ENCODE measurements around the gene CLPX.
"Not testable (repeated sequence)": the region's sequence is repeated elsewhere in the genome, so short reads cannot be mapped to it uniquely, and the experiment has no call there.

The CLPX gene

GRCh38 chr15:65184868-65185717 is at the start of gene CLPX:
TSS of gene CLPX (minus strand) at chr15:65185342. CDS start at chr15:65185153, 189 bp downstream.
- Histone ChIP-seq H3K36me3 (ENCODE audit: insufficient read depth, low read length) (peaks cover 11% of the 10 kb centered on the region), H3K27ac (peak within 1 kb of the TSS; percentile 84), H3K9me3 (ENCODE audit: low read depth, low read length) (no peaks in the 10 kb centered on the region), H3K4me3 (peak within 1 kb of the TSS; percentile 91), H3K9ac (ENCODE audit: insufficient read length) (peak within 1 kb of the TSS; percentile 94)
- TF ChIP-seq POLR2AphosphoS5 (IDR thresholded peaks at IDR 0.05; ENCODE audit: borderline replicate concordance, low read depth, low read length), result peak; percentile 75
- TF ChIP-seq EZH2 (IDR thresholded peaks at IDR 0.05), result no peak
- TF ChIP-seq FOXP2 (optimal IDR thresholded peaks at IDR 0.05; ENCODE audit: control extremely low read depth, extremely low read length, insufficient read depth), result no peak
- peak; percentile 81 for DNase-seq (ENCODE audit: low read depth, low spot score)

- no peak overlapping the region for H3K9ac ChIP-seq (ENCODE audit: insufficient read length)
- DNase-seq (ENCODE audit: low read depth, low spot score), result no peak
- no peak overlapping the region for H3K4me3 ChIP-seq
- TF ChIP-seq EZH2 (IDR thresholded peaks at IDR 0.05) (no peak), FOXP2 (optimal IDR thresholded peaks at IDR 0.05; ENCODE audit: control extremely low read depth, extremely low read length, insufficient read depth) (no peak), POLR2AphosphoS5 (IDR thresholded peaks at IDR 0.05; ENCODE audit: borderline replicate concordance, low read depth, low read length) (no peak)
- H3K9me3 ChIP-seq (ENCODE audit: low read depth, low read length), result no peaks in the 10 kb centered on the region
- no peak overlapping the region for H3K27ac ChIP-seq
- H3K36me3 ChIP-seq (ENCODE audit: insufficient read depth, low read length), result no peaks in the 10 kb centered on the region
Observed at GRCh38 chr15:65233696-65234095, 48.6 kb upstream of the CLPX start.

- Histone ChIP-seq H3K27ac (no peak overlapping the region), H3K4me3 (no peak overlapping the region), H3K9ac (ENCODE audit: insufficient read length) (no peak overlapping the region), H3K36me3 (ENCODE audit: insufficient read depth, low read length) (no peaks in the 10 kb centered on the region), H3K9me3 (ENCODE audit: low read depth, low read length) (no peaks in the 10 kb centered on the region)
- no peak for DNase-seq (ENCODE audit: low read depth, low spot score)
- TF ChIP-seq FOXP2 (optimal IDR thresholded peaks at IDR 0.05; ENCODE audit: control extremely low read depth, extremely low read length, insufficient read depth) (no peak), POLR2AphosphoS5 (IDR thresholded peaks at IDR 0.05; ENCODE audit: borderline replicate concordance, low read depth, low read length) (no peak), EZH2 (IDR thresholded peaks at IDR 0.05) (no peak)
Observed at GRCh38 chr15:65232520-65232919, 47.4 kb upstream of the CLPX start.

- no peaks in the 10 kb centered on the region for H3K36me3 ChIP-seq (ENCODE audit: insufficient read depth, low read length)
- H3K27ac ChIP-seq, result no peak overlapping the region
- TF ChIP-seq EZH2 (IDR thresholded peaks at IDR 0.05) (no peak), POLR2AphosphoS5 (IDR thresholded peaks at IDR 0.05; ENCODE audit: borderline replicate concordance, low read depth, low read length) (no peak), FOXP2 (optimal IDR thresholded peaks at IDR 0.05; ENCODE audit: control extremely low read depth, extremely low read length, insufficient read depth) (no peak)
- no peak overlapping the region for H3K9ac ChIP-seq (ENCODE audit: insufficient read length)
- H3K9me3 ChIP-seq (ENCODE audit: low read depth, low read length), result no peaks in the 10 kb centered on the region
- no peak for DNase-seq (ENCODE audit: low read depth, low spot score)
- H3K4me3 ChIP-seq, result no peak overlapping the region
Observed at GRCh38 chr15:65231306-65231705, 46.2 kb upstream of the CLPX start.

- not testable (repeated sequence) for H3K36me3 ChIP-seq (ENCODE audit: insufficient read depth, low read length); H3K9ac ChIP-seq (ENCODE audit: insufficient read length); DNase-seq (ENCODE audit: low read depth, low spot score); H3K4me3 ChIP-seq; H3K27ac ChIP-seq; H3K9me3 ChIP-seq (ENCODE audit: low read depth, low read length)
Observed at GRCh38 chr15:65226901-65227300, 41.8 kb upstream of the CLPX start.

GRCh38 chr15:65226221-65226620 is 41.1 kb upstream of the CLPX start:
- Histone ChIP-seq H3K4me3 (no peak overlapping the region), H3K36me3 (ENCODE audit: insufficient read depth, low read length) (no peaks in the 10 kb centered on the region), H3K9me3 (ENCODE audit: low read depth, low read length) (no peaks in the 10 kb centered on the region), H3K9ac (ENCODE audit: insufficient read length) (no peak overlapping the region), H3K27ac (no peak overlapping the region)
- TF ChIP-seq FOXP2 (optimal IDR thresholded peaks at IDR 0.05; ENCODE audit: control extremely low read depth, extremely low read length, insufficient read depth), result no peak
- TF ChIP-seq EZH2 (IDR thresholded peaks at IDR 0.05), result no peak
- DNase-seq (ENCODE audit: low read depth, low spot score), result no peak

- no peak for TF ChIP-seq EZH2 (IDR thresholded peaks at IDR 0.05)
- TF ChIP-seq FOXP2 (optimal IDR thresholded peaks at IDR 0.05; ENCODE audit: control extremely low read depth, extremely low read length, insufficient read depth), result no peak
- no peak for TF ChIP-seq POLR2AphosphoS5 (IDR thresholded peaks at IDR 0.05; ENCODE audit: borderline replicate concordance, low read depth, low read length)
- Histone ChIP-seq H3K4me3 (no peak overlapping the region), H3K9ac (ENCODE audit: insufficient read length) (no peak overlapping the region), H3K36me3 (ENCODE audit: insufficient read depth, low read length) (no peaks in the 10 kb centered on the region), H3K9me3 (ENCODE audit: low read depth, low read length) (no peaks in the 10 kb centered on the region), H3K27ac (no peak overlapping the region)
- no peak for DNase-seq (ENCODE audit: low read depth, low spot score)
Observed at GRCh38 chr15:65223996-65224395, 38.9 kb upstream of the CLPX start.

GRCh38 chr15:65222891-65223290 is 37.7 kb upstream of the CLPX start:
- no peaks in the 10 kb centered on the region for H3K9me3 ChIP-seq (ENCODE audit: low read depth, low read length)
- TF ChIP-seq EZH2 (IDR thresholded peaks at IDR 0.05) (no peak), POLR2AphosphoS5 (IDR thresholded peaks at IDR 0.05; ENCODE audit: borderline replicate concordance, low read depth, low read length) (no peak), FOXP2 (optimal IDR thresholded peaks at IDR 0.05; ENCODE audit: control extremely low read depth, extremely low read length, insufficient read depth) (no peak)
- DNase-seq (ENCODE audit: low read depth, low spot score), result no peak
- no peak overlapping the region for H3K9ac ChIP-seq (ENCODE audit: insufficient read length)
- H3K4me3 ChIP-seq, result no peak overlapping the region
- no peaks in the 10 kb centered on the region for H3K36me3 ChIP-seq (ENCODE audit: insufficient read depth, low read length)
- no peak overlapping the region for H3K27ac ChIP-seq

- Histone ChIP-seq H3K4me3 (no peak overlapping the region), H3K27ac (no peak overlapping the region), H3K9me3 (ENCODE audit: low read depth, low read length) (no peaks in the 10 kb centered on the region), H3K9ac (ENCODE audit: insufficient read length) (no peak overlapping the region), H3K36me3 (ENCODE audit: insufficient read depth, low read length) (no peaks in the 10 kb centered on the region)
- TF ChIP-seq POLR2AphosphoS5 (IDR thresholded peaks at IDR 0.05; ENCODE audit: borderline replicate concordance, low read depth, low read length) (no peak), FOXP2 (optimal IDR thresholded peaks at IDR 0.05; ENCODE audit: control extremely low read depth, extremely low read length, insufficient read depth) (no peak), EZH2 (IDR thresholded peaks at IDR 0.05) (no peak)
- no peak for DNase-seq (ENCODE audit: low read depth, low spot score)
Observed at GRCh38 chr15:65221697-65222096, 36.6 kb upstream of the CLPX start.

Measured in SK-N-MC (cell line).